IMR-90 (cell line): ENCODE measurements around the gene MB21D2. TPM values are rescaled to one million over a fixed set of nuclear protein-coding genes. Genes with fewer than 3 reads are reported as not detected.

Source experiments
- ATAC-seq: fragments of 200-7000 bp; cut with Tn5 transposase; 2 replicates; pipeline ENCODE4 v1.9.1; 2020; ENCODE audit warnings: low read depth, mild to moderate bottlenecking, moderate library complexity
- BruUV-seq: library from RNA; stranded (reverse); fragments of 400-500 nt; replicated peaks from 2 replicates; lab custom pipeline; 2021; lab: Mats Ljungman, UMichigan
- CTCF ChIA-PET: fragments of 300-600 bp; formaldehyde crosslinking; extraction: SDS; loops from one replicate; lab custom pipeline; 2021; ENCODE audit warnings: antibody characterized with exemption; lab: Yijun Ruan, JAX
- POLR2A ChIA-PET: fragments of 300-600 bp; sonication (Branson Sonifier 250); formaldehyde crosslinking; loops from one replicate; lab custom pipeline; 2022; ENCODE audit warnings: antibody characterized with exemption; ENCODE audit not compliant: unreplicated experiment; lab: Charles Lee
- DNase-seq: peaks from one replicate; pipeline ENCODE4 v3.0.0; 2013
- H2AFZ ChIP-seq: replicated peaks from 2 replicates; pipeline ENCODE3; 2013; ENCODE audit warnings: low read length, mild to moderate bottlenecking; ENCODE audit not compliant: poor library complexity
- H2AK5ac ChIP-seq: 2 replicates; pipeline ENCODE4 v1.6.1; 2013; ENCODE audit warnings: low read depth, low read length, inconsistent platforms
- H2AK9ac ChIP-seq: replicated peaks from 2 replicates; pipeline ENCODE3; 2013; ENCODE audit warnings: mild to moderate bottlenecking, low read depth, low read length, moderate library complexity; ENCODE audit not compliant: poor library complexity
- H2BK120ac ChIP-seq: 2 replicates; pipeline ENCODE4 v1.6.1; 2013; ENCODE audit warnings: low read depth, low read length, inconsistent platforms
- H2BK15ac ChIP-seq: 3 replicates; pipeline ENCODE4 v1.6.1; 2013; ENCODE audit warnings: low read depth, low read length, inconsistent platforms
- H2BK20ac ChIP-seq: 2 replicates; pipeline ENCODE4 v1.6.1; 2013; ENCODE audit warnings: low read depth, mild to moderate bottlenecking, inconsistent platforms, low read length, moderate library complexity
- H2BK5ac ChIP-seq: 2 replicates; pipeline ENCODE4 v1.6.1; 2013; ENCODE audit warnings: mild to moderate bottlenecking, low read depth, low read length, inconsistent platforms; ENCODE audit not compliant: poor library complexity, severe bottlenecking
- H3K14ac ChIP-seq: replicated peaks from 2 replicates; pipeline ENCODE4 v1.6.1; 2013; ENCODE audit warnings: low read depth, low read length, inconsistent platforms
- H3K18ac ChIP-seq: 2 replicates; pipeline ENCODE4 v1.6.1; 2013; ENCODE audit warnings: low read depth, low read length, control low read depth
- H3K23ac ChIP-seq: 2 replicates; pipeline ENCODE4 v1.6.1; 2013; ENCODE audit warnings: low read depth, low read length, inconsistent platforms
- H3K27ac ChIP-seq: 2 replicates; pipeline ENCODE4 v1.5.1; 2013; ENCODE audit warnings: mild to moderate bottlenecking, control low read depth, low read length; ENCODE audit not compliant: insufficient read depth
- H3K27me3 ChIP-seq: 2 replicates; pipeline ENCODE4 v1.6.1; 2013; ENCODE audit warnings: low read length; ENCODE audit not compliant: control insufficient read depth, insufficient read depth
- H3K36me3 ChIP-seq: 2 replicates; pipeline ENCODE4 v1.6.1; 2013; ENCODE audit warnings: low read length, mixed read lengths; ENCODE audit not compliant: control insufficient read depth, insufficient read depth
- H3K4ac ChIP-seq: 2 replicates; pipeline ENCODE4 v1.6.1; 2013; ENCODE audit warnings: low read depth, low read length, inconsistent platforms
- H3K4me1 ChIP-seq: 2 replicates; pipeline ENCODE4 v1.6.1; 2013; ENCODE audit warnings: low read length, mixed read lengths; ENCODE audit not compliant: control insufficient read depth, insufficient read depth
- H3K4me2 ChIP-seq: 2 replicates; pipeline ENCODE4 v1.6.1; 2013; ENCODE audit warnings: low read depth, mild to moderate bottlenecking, control low read depth, low read length, moderate library complexity
- H3K4me3 ChIP-seq: 2 replicates; pipeline ENCODE4 v1.5.1; 2013; ENCODE audit warnings: low read depth, mild to moderate bottlenecking, control low read depth, low read length, moderate library complexity; ENCODE audit not compliant: insufficient read depth
- H3K56ac ChIP-seq: 2 replicates; pipeline ENCODE4 v1.6.1; 2013; ENCODE audit warnings: low read length, inconsistent platforms; ENCODE audit not compliant: insufficient read depth; ENCODE audit errors: extremely low read depth
- H3K79me1 ChIP-seq, 2 experiments: 2 replicates each; pipeline ENCODE4 v1.6.1; 2013; ENCODE audit warnings: low read length in 2 of 2, inconsistent platforms in 1 of 2, low read depth in 1 of 2
- H3K9ac ChIP-seq: 2 replicates; pipeline ENCODE4 v1.6.1; 2013; ENCODE audit warnings: low read depth, low read length, control low read depth
- H3K9me1 ChIP-seq: 2 replicates; pipeline ENCODE4 v1.6.1; 2013; ENCODE audit warnings: low read length, inconsistent platforms; ENCODE audit not compliant: insufficient read depth
- H3K9me3 ChIP-seq: 2 replicates; pipeline ENCODE4 v1.6.1; 2013; ENCODE audit warnings: low read length; ENCODE audit not compliant: control insufficient read depth, insufficient read depth
- H4K20me1 ChIP-seq: 2 replicates; pipeline ENCODE4 v1.6.1; 2013; ENCODE audit warnings: low read length, inconsistent platforms; ENCODE audit not compliant: insufficient read depth
- H4K5ac ChIP-seq: 2 replicates; pipeline ENCODE4 v1.6.1; 2013; ENCODE audit warnings: mild to moderate bottlenecking, low read depth, low read length, control low read depth
- H4K8ac ChIP-seq, 2 experiments: 2 replicates each; pipeline ENCODE4 v1.6.1; 2013; ENCODE audit warnings: low read depth in 2 of 2, low read length in 2 of 2, control low read depth in 1 of 2, inconsistent platforms in 1 of 2
- H4K91ac ChIP-seq: 2 replicates; pipeline ENCODE4 v1.6.1; 2013; ENCODE audit warnings: low read depth, low read length, inconsistent platforms; ENCODE audit not compliant: insufficient read depth
- BHLHE40 ChIP-seq: fragments of 150-350 bp; IDR thresholded peaks from 2 replicates; pipeline ENCODE4 v1.6.1; 2016; ENCODE audit warnings: mild to moderate bottlenecking, low read depth, low read length
- CEBPB ChIP-seq: IDR thresholded peaks from 2 replicates; pipeline ENCODE4 v1.6.1; 2012; ENCODE audit warnings: low read depth, low read length, improper control_type of control experiment
- CHD1 ChIP-seq: IDR thresholded peaks from 2 replicates; pipeline ENCODE4 v1.6.1; 2012; ENCODE audit warnings: low read depth, low read length, improper control_type of control experiment
- ELK1 ChIP-seq: fragments of 150-350 bp; IDR thresholded peaks from 2 replicates; pipeline ENCODE4 v1.6.1; 2016; ENCODE audit warnings: low read depth, mild to moderate bottlenecking, low read length, moderate library complexity, borderline replicate concordance
- FOS ChIP-seq: fragments of 150-350 bp; IDR thresholded peaks from 2 replicates; pipeline ENCODE4 v1.6.1; 2016; ENCODE audit warnings: low read depth, low read length
- MAFK ChIP-seq: IDR thresholded peaks from 2 replicates; pipeline ENCODE4 v1.6.1; 2012; ENCODE audit warnings: low read depth, low read length, improper control_type of control experiment
- MAZ ChIP-seq: IDR thresholded peaks from 2 replicates; pipeline ENCODE4 v1.6.1; 2012; ENCODE audit warnings: low read depth, mild to moderate bottlenecking, low read length, improper control_type of control experiment, moderate library complexity, borderline replicate concordance
- MXI1 ChIP-seq: IDR thresholded peaks from 2 replicates; pipeline ENCODE4 v1.6.1; 2012; ENCODE audit warnings: low read depth, mild to moderate bottlenecking, low read length, moderate library complexity, borderline replicate concordance
- NFE2L2 ChIP-seq: fragments of 150-350 bp; IDR thresholded peaks from 2 replicates; pipeline ENCODE4 v1.6.1; 2016; ENCODE audit warnings: low read depth, mild to moderate bottlenecking, low read length
- POLR2A ChIP-seq: IDR thresholded peaks from 2 replicates; pipeline ENCODE4 v1.6.1; 2012; ENCODE audit warnings: mild to moderate bottlenecking, low read depth, low read length
- RAD21 ChIP-seq: IDR thresholded peaks from 2 replicates; pipeline ENCODE4 v1.6.1; 2012; ENCODE audit warnings: low read length, improper control_type of control experiment
- RCOR1 ChIP-seq: IDR thresholded peaks from 2 replicates; pipeline ENCODE4 v1.6.1; 2012; ENCODE audit warnings: mild to moderate bottlenecking, low read length, improper control_type of control experiment; ENCODE audit not compliant: insufficient replicate concordance
- RFX5 ChIP-seq: IDR thresholded peaks from 2 replicates; pipeline ENCODE4 v1.8.0; 2012; ENCODE audit warnings: low read depth, mild to moderate bottlenecking, low read length, moderate library complexity
- SMC3 ChIP-seq: fragments of 150-350 bp; IDR thresholded peaks from 2 replicates; pipeline ENCODE4 v1.6.1; 2016; ENCODE audit warnings: low read depth, mild to moderate bottlenecking, antibody characterized with exemption, low read length, moderate library complexity
- WGBS, 2 experiments: methylation state at CpG; one replicate each; pipeline versions ENCODE4 v1.1.5 to v1.1.7; 2013; ENCODE audit warnings: missing lambda C conversion rate in 2 of 2; ENCODE audit not compliant: insufficient read length in 1 of 2; ENCODE audit errors: extremely low coverage in 2 of 2; 5-methylcytosine and 5-hydroxymethylcytosine counted together
- dilution Hi-C: fragments of 300-500 bp; cut with HindIII; formaldehyde crosslinking; loops from one replicate; pipeline ENCODE4 v1.14.3; 2018; ENCODE audit warnings: low sequenced_read_pairs; ENCODE audit not compliant: unreplicated experiment
- in situ Hi-C: fragments of 300-500 bp; cut with MboI; formaldehyde crosslinking; loops from 3 replicates; pipeline ENCODE4 v1.14.3; 2019; ENCODE audit warnings: low sequenced_read_pairs, inconsistent platforms, mixed read lengths
- intact Hi-C: fragments of 100-400 bp; cut with micrococcal nuclease; formaldehyde crosslinking; loops from 2 replicates; pipeline ENCODE4 v1.10.0; 2022
- polyA plus RNA-seq, 3 experiments: library from polyadenylated mRNA; depleted of rRNA; stranded (reverse); fragments of >200 nt; gene quantifications; 2 replicates each; pipeline ENCODE4 v1.2.3, GENCODE V29; 2012; ENCODE audit warnings: low replicate concordance in 1 of 3
- total RNA-seq: library from RNA; depleted of rRNA; stranded (reverse); fragments of >200 nt; gene quantifications from 2 replicates; pipeline ENCODE4 v1.2.3, GENCODE V29; 2012
- TF ChIP-seq, protein P1 (sequence below): fragments of 150-350 bp; IDR thresholded peaks from 2 replicates; pipeline ENCODE4 v1.6.1; 2017; ENCODE audit warnings: mild to moderate bottlenecking, antibody characterized with exemption, low read length, low read depth
- TF ChIP-seq, protein P2 (sequence below): conservative IDR thresholded peaks from 2 replicates; pipeline ENCODE4 v1.5.1; 2012; ENCODE audit warnings: mild to moderate bottlenecking, low read depth, low read length, improper control_type of control experiment

Gene MB21D2
- total and polyA plus RNA-seq, 2 of the 4 experiments (the other 2 are of a cell fraction), result 13.6 to 44.8 TPM

DNA sequence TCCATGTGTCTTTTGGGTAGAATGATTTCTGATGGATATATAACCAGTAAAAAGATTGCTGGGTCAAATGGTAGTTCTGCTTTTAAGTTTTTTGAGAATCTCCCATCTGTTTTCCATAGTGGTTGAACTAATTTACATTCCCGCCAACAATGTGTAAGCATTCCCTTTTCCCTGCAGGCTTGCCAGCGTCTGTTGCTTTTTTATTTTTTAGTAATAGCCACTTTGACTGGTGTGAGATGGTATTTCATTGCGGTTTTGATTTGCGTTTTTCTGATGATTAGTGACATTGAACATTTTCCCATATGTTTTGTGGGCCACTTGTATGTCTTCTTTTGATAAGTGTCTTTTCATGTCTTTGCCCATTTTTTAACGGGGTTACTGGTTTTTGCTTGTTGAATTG is 36.3 kb upstream of the MB21D2 start:
- Histone ChIP-seq H3K14ac (no peak overlapping the region), H3K79me1 (no peaks in the 10 kb centered on the region), H3K27ac (no peak overlapping the region), H3K18ac (no peak overlapping the region), H2AK5ac (no peak overlapping the region), H3K4me3 (no peak overlapping the region), H3K4me1 (peaks cover 2% of the 10 kb centered on the region; the same call in 1 of the 2 replicates), H3K56ac (no peak overlapping the region), H3K27me3 (no peaks in the 10 kb centered on the region), H2AFZ (no peak overlapping the region), H2AK9ac (no peak overlapping the region), H3K4me2 (no peak overlapping the region), H2BK5ac (no peak overlapping the region), H3K9ac (no peak overlapping the region), H2BK20ac (no peak overlapping the region), H3K36me3 (no peaks in the 10 kb centered on the region), H3K23ac (no peak overlapping the region), H4K20me1 (no peaks in the 10 kb centered on the region), H4K5ac (no peak overlapping the region), H2BK15ac (no peak overlapping the region), H2BK120ac (no peak overlapping the region), H3K9me3 (no peaks in the 10 kb centered on the region), H4K91ac (no peak overlapping the region), H3K9me1 (0 out of 2 replicates have a peak, but pooled peaks cover 2% of the 10 kb centered on the region), H4K8ac (no peak overlapping the region), H3K4ac (no peak overlapping the region)
- ATAC-seq (no peak), DNase-seq (no peak)
- dilution Hi-C loops, result no loop called here
- BruUV-seq, result no TSS peak
- intact Hi-C loops, result no loop called here
- WGBS, 2 experiments, result no CpG with 5 or more reads among the region's 5 CpGs
- ChIA-PET POLR2A (no interaction called here), CTCF (no interaction called here)
- TF ChIP-seq, protein P1, sequence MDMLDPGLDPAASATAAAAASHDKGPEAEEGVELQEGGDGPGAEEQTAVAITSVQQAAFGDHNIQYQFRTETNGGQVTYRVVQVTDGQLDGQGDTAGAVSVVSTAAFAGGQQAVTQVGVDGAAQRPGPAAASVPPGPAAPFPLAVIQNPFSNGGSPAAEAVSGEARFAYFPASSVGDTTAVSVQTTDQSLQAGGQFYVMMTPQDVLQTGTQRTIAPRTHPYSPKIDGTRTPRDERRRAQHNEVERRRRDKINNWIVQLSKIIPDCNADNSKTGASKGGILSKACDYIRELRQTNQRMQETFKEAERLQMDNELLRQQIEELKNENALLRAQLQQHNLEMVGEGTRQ, result no peak
- no peak for TF ChIP-seq FOS
- TF ChIP-seq RFX5, result no peak
- no peak for TF ChIP-seq CEBPB
- no peak for TF ChIP-seq MAZ
- TF ChIP-seq RCOR1, result no peak
- no peak for TF ChIP-seq MXI1
- no peak for TF ChIP-seq SMC3
- no peak for TF ChIP-seq BHLHE40
- TF ChIP-seq MAFK, result no peak
- TF ChIP-seq ELK1, result no peak
- TF ChIP-seq CHD1, result no peak
- TF ChIP-seq, protein P2, sequence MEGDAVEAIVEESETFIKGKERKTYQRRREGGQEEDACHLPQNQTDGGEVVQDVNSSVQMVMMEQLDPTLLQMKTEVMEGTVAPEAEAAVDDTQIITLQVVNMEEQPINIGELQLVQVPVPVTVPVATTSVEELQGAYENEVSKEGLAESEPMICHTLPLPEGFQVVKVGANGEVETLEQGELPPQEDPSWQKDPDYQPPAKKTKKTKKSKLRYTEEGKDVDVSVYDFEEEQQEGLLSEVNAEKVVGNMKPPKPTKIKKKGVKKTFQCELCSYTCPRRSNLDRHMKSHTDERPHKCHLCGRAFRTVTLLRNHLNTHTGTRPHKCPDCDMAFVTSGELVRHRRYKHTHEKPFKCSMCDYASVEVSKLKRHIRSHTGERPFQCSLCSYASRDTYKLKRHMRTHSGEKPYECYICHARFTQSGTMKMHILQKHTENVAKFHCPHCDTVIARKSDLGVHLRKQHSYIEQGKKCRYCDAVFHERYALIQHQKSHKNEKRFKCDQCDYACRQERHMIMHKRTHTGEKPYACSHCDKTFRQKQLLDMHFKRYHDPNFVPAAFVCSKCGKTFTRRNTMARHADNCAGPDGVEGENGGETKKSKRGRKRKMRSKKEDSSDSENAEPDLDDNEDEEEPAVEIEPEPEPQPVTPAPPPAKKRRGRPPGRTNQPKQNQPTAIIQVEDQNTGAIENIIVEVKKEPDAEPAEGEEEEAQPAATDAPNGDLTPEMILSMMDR, result no peak
- TF ChIP-seq NFE2L2, result no peak
- TF ChIP-seq RAD21, result no peak
- TF ChIP-seq POLR2A, result no peak
- in situ Hi-C loops, result no loop called here
